Endometrial microvascular endothelial cells (primary cell): ENCODE data around the gene EDARADD. TPM values are rescaled to one million over a fixed set of nuclear protein-coding genes. Genes with fewer than 3 reads are reported as not detected.
"Not testable (repeated sequence)": the region's sequence is repeated elsewhere in the genome, so short reads cannot be mapped to it uniquely, and the experiment has no call there.

Experiments
- in situ Hi-C: cut with HindIII; loops from 2 replicates; pipeline ENCODE4 v1.10.0; 2017; ENCODE audit warnings: low sequenced_read_pairs, low pct_unique_long_range_greater_than_20kb; ENCODE audit errors: inconsistent ontology term
- total RNA-seq: library from RNA; depleted of rRNA; stranded (reverse); fragments of >200 nt; gene quantifications from one replicate; pipeline ENCODE4 v1.2.3, GENCODE V29; 2015; ENCODE audit errors: inconsistent ontology term

The EDARADD gene
- total RNA-seq, 1 donor from 2014 or later: not detected

GRCh38 chr1:236502972-236503639, 109.0 kb downstream of the EDARADD start:
- in situ Hi-C loops: no loop called here

- in situ Hi-C loops: not testable (repeated sequence)
These were observed 110.3 kb downstream of the EDARADD start for GRCh38 chr1:236504338-236504737.

- in situ Hi-C loops: no loop called here
These were observed 113.1 kb downstream of the EDARADD start for GRCh38 chr1:236507022-236507700.

- in situ Hi-C loops: no loop called here
These were observed 114.5 kb downstream of the EDARADD start for GRCh38 chr1:236508593-236509027.

- in situ Hi-C loops: no loop called here
These were observed 115.1 kb downstream of the EDARADD start for GRCh38 chr1:236509203-236509602.

GRCh38 chr1:236509647-236510401, 115.7 kb downstream of the EDARADD start:
- in situ Hi-C loops: no loop called here

- in situ Hi-C loops: no loop called here
These were observed 117.8 kb downstream of the EDARADD start for GRCh38 chr1:236511735-236512418.

- in situ Hi-C loops: no loop called here
These were observed 120.8 kb downstream of the EDARADD start for GRCh38 chr1:236514703-236515442.

- in situ Hi-C loops: no loop called here
These were observed 121.4 kb downstream of the EDARADD start for GRCh38 chr1:236515443-236515958.

- in situ Hi-C loops: no loop called here
These were observed 123.0 kb downstream of the EDARADD start for GRCh38 chr1:236516929-236517704.

- in situ Hi-C loops: no loop called here
These were observed 124.2 kb downstream of the EDARADD start for GRCh38 chr1:236518322-236518721.

GRCh38 chr1:236520445-236521005, 126.4 kb downstream of the EDARADD start:
- in situ Hi-C loops: no loop called here

- in situ Hi-C loops: no loop called here
These were observed 129.0 kb downstream of the EDARADD start for GRCh38 chr1:236522937-236523703.

- in situ Hi-C loops: no loop called here
These were observed 129.6 kb downstream of the EDARADD start, which contains the start of gene LGALS8 for GRCh38 chr1:236523704-236524141. Gene LGALS8 (plus strand): TSS chr1:236523982. CDS start chr1:236526071, 2,089 bp downstream.

GRCh38 chr1:236524142-236524894, 130.2 kb downstream of the EDARADD start:
- in situ Hi-C loops: no loop called here

GRCh38 chr1:236524895-236525184, 130.8 kb downstream of the EDARADD start:
- in situ Hi-C loops: no loop called here
